Dendritic cell treated with granulocyte-macrophage colony-stimulating factor and Interleukin-4, amounts not matched to agents 40 ng/mL and 50 ng/mL, for 4 days (primary cell): Measurements from ENCODE around the gene PKP3.
"Not testable (repeated sequence)": the region's sequence is repeated elsewhere in the genome, so short reads cannot be mapped to it uniquely, and the experiment has no call there.

Source experiments
- H3K27ac Mint-ChIP-seq: one replicate; pipeline ENCODE4 v1.8.0; 2022; ENCODE audit warnings: mild to moderate bottlenecking, mixed read lengths
- H3K27me3 Mint-ChIP-seq: one replicate; pipeline ENCODE4 v1.8.0; 2022; ENCODE audit warnings: mild to moderate bottlenecking, mixed read lengths
- H3K36me3 Mint-ChIP-seq: one replicate; pipeline ENCODE4 v1.8.0; 2022; ENCODE audit warnings: low read depth, mixed read lengths
- H3K4me1 Mint-ChIP-seq: one replicate; pipeline ENCODE4 v1.8.0; 2022; ENCODE audit warnings: low read depth, mixed read lengths
- H3K4me3 Mint-ChIP-seq: one replicate; pipeline ENCODE4 v1.8.0; 2022; ENCODE audit warnings: mild to moderate bottlenecking, moderate library complexity, mixed read lengths
- H3K9me3 Mint-ChIP-seq: one replicate; pipeline ENCODE4 v1.8.0; 2022; ENCODE audit warnings: mixed read lengths
- intact Hi-C: fragments of 100-400 bp; cut with micrococcal nuclease; formaldehyde crosslinking; loops from one replicate; pipeline ENCODE4 v1.15.0; 2022

The PKP3 gene

GRCh38 chr11:422249-422656 is 28.2 kb downstream of the PKP3 start:
- no peak overlapping the region for H3K27ac Mint-ChIP-seq

GRCh38 chr11:424232-424631 is 30.2 kb downstream of the PKP3 start:
- no peaks in the 10 kb centered on the region for H3K36me3 Mint-ChIP-seq
- no peak overlapping the region for H3K27ac Mint-ChIP-seq
- intact Hi-C loops = no loop called here
- H3K4me1 Mint-ChIP-seq = peaks cover 5% of the 10 kb centered on the region
- H3K27me3 Mint-ChIP-seq = peaks cover 45% of the 10 kb centered on the region
- H3K9me3 Mint-ChIP-seq = no peaks in the 10 kb centered on the region
- no peak overlapping the region for H3K4me3 Mint-ChIP-seq

More at GRCh38 chr11:422249-422656, 28.2 kb downstream of the PKP3 start:
- intact Hi-C loops = no loop called here
- H3K4me3 Mint-ChIP-seq = no peak overlapping the region
- H3K36me3 Mint-ChIP-seq = no peaks in the 10 kb centered on the region
- H3K9me3 Mint-ChIP-seq = no peaks in the 10 kb centered on the region
- H3K4me1 Mint-ChIP-seq = peaks cover 18% of the 10 kb centered on the region
- peaks cover 55% of the 10 kb centered on the region for H3K27me3 Mint-ChIP-seq

- H3K4me1 Mint-ChIP-seq, H3K36me3 Mint-ChIP-seq, intact Hi-C loops, H3K9me3 Mint-ChIP-seq, H3K27ac Mint-ChIP-seq, H3K4me3 Mint-ChIP-seq: not testable (repeated sequence)
- peaks cover 45% of the 10 kb centered on the region for H3K27me3 Mint-ChIP-seq
Measured at GRCh38 chr11:424766-425165, 30.8 kb downstream of the PKP3 start.

GRCh38 chr11:425301-425700 is 31.3 kb downstream of the PKP3 start:
- no peaks in the 10 kb centered on the region for H3K9me3 Mint-ChIP-seq
- H3K27ac Mint-ChIP-seq = no peak overlapping the region
- H3K4me3 Mint-ChIP-seq = no peak overlapping the region
- H3K36me3 Mint-ChIP-seq = no peaks in the 10 kb centered on the region
- H3K4me1 Mint-ChIP-seq = peaks cover 5% of the 10 kb centered on the region
- peaks cover 41% of the 10 kb centered on the region for H3K27me3 Mint-ChIP-seq
- intact Hi-C loops = no loop called here

- H3K4me1 Mint-ChIP-seq = no peaks in the 10 kb centered on the region
Measured at GRCh38 chr11:426851-427250, 32.8 kb downstream of the PKP3 start.

GRCh38 chr11:428295-428694 is 34.3 kb downstream of the PKP3 start:
- H3K27ac Mint-ChIP-seq = no peak overlapping the region
- peaks cover 31% of the 10 kb centered on the region for H3K27me3 Mint-ChIP-seq
- no peaks in the 10 kb centered on the region for H3K4me1 Mint-ChIP-seq
- H3K36me3 Mint-ChIP-seq = no peaks in the 10 kb centered on the region
- intact Hi-C loops = no loop called here
- H3K9me3 Mint-ChIP-seq = no peaks in the 10 kb centered on the region
- no peak overlapping the region for H3K4me3 Mint-ChIP-seq

More at GRCh38 chr11:426851-427250, 32.8 kb downstream of the PKP3 start:
- no peak overlapping the region for H3K4me3 Mint-ChIP-seq
- peaks cover 36% of the 10 kb centered on the region for H3K27me3 Mint-ChIP-seq
- H3K27ac Mint-ChIP-seq = no peak overlapping the region
- intact Hi-C loops = no loop called here
- no peaks in the 10 kb centered on the region for H3K36me3 Mint-ChIP-seq
- H3K9me3 Mint-ChIP-seq = no peaks in the 10 kb centered on the region

- intact Hi-C loops = no loop called here
- no peak overlapping the region for H3K4me3 Mint-ChIP-seq
- H3K27me3 Mint-ChIP-seq = peaks cover 24% of the 10 kb centered on the region
- no peak overlapping the region for H3K27ac Mint-ChIP-seq
- no peaks in the 10 kb centered on the region for H3K36me3 Mint-ChIP-seq
- no peaks in the 10 kb centered on the region for H3K4me1 Mint-ChIP-seq
- H3K9me3 Mint-ChIP-seq = no peaks in the 10 kb centered on the region
Measured at GRCh38 chr11:429391-429790, 35.4 kb downstream of the PKP3 start.

- intact Hi-C loops = no loop called here
- peaks cover 19% of the 10 kb centered on the region for H3K27me3 Mint-ChIP-seq
- no peaks in the 10 kb centered on the region for H3K36me3 Mint-ChIP-seq
- no peak overlapping the region for H3K4me3 Mint-ChIP-seq
- no peaks in the 10 kb centered on the region for H3K4me1 Mint-ChIP-seq
- no peak overlapping the region for H3K27ac Mint-ChIP-seq
- no peaks in the 10 kb centered on the region for H3K9me3 Mint-ChIP-seq
Measured at GRCh38 chr11:429931-430456, 36.0 kb downstream of the PKP3 start.

- Mint-ChIP-seq H3K36me3 (no peaks in the 10 kb centered on the region), H3K4me3 (no peak overlapping the region), H3K27me3 (peaks cover 14% of the 10 kb centered on the region), H3K27ac (no peak overlapping the region), H3K9me3 (no peaks in the 10 kb centered on the region), H3K4me1 (no peaks in the 10 kb centered on the region)
- intact Hi-C loops = no loop called here
Measured at GRCh38 chr11:431921-432320, 37.9 kb downstream of the PKP3 start.

- Mint-ChIP-seq H3K4me3 (no peak overlapping the region), H3K4me1 (no peaks in the 10 kb centered on the region), H3K9me3 (no peaks in the 10 kb centered on the region)
Measured at GRCh38 chr11:432501-433100, 38.6 kb downstream of the PKP3 start.

GRCh38 chr11:433111-433510 is 39.1 kb downstream of the PKP3 start:
- H3K36me3 Mint-ChIP-seq = no peaks in the 10 kb centered on the region
- no peaks in the 10 kb centered on the region for H3K4me1 Mint-ChIP-seq
- intact Hi-C loops = no loop called here
- no peak overlapping the region for H3K27ac Mint-ChIP-seq
- H3K27me3 Mint-ChIP-seq = peaks cover 18% of the 10 kb centered on the region
- no peaks in the 10 kb centered on the region for H3K9me3 Mint-ChIP-seq
- H3K4me3 Mint-ChIP-seq = no peak overlapping the region

More at GRCh38 chr11:432501-433100, 38.6 kb downstream of the PKP3 start:
- H3K27ac Mint-ChIP-seq = no peak overlapping the region
- intact Hi-C loops = no loop called here
- H3K27me3 Mint-ChIP-seq = peaks cover 18% of the 10 kb centered on the region
- H3K36me3 Mint-ChIP-seq = no peaks in the 10 kb centered on the region

- Mint-ChIP-seq H3K27ac (no peak overlapping the region), H3K36me3 (no peaks in the 10 kb centered on the region)
Measured at GRCh38 chr11:433641-434040, 39.6 kb downstream of the PKP3 start.

GRCh38 chr11:434496-434895 is 40.5 kb downstream of the PKP3 start:
- no peak overlapping the region for H3K4me3 Mint-ChIP-seq
- H3K27ac Mint-ChIP-seq = no peak overlapping the region
- H3K27me3 Mint-ChIP-seq = peaks cover 15% of the 10 kb centered on the region
- no peaks in the 10 kb centered on the region for H3K9me3 Mint-ChIP-seq
- H3K36me3 Mint-ChIP-seq = no peaks in the 10 kb centered on the region
- intact Hi-C loops = no loop called here
- H3K4me1 Mint-ChIP-seq = no peaks in the 10 kb centered on the region

More at GRCh38 chr11:433641-434040, 39.6 kb downstream of the PKP3 start:
- H3K4me3 Mint-ChIP-seq = no peak overlapping the region
- no peaks in the 10 kb centered on the region for H3K9me3 Mint-ChIP-seq
- peaks cover 20% of the 10 kb centered on the region for H3K27me3 Mint-ChIP-seq
- intact Hi-C loops = no loop called here
- no peaks in the 10 kb centered on the region for H3K4me1 Mint-ChIP-seq

GRCh38 chr11:434999-435740 is 41.2 kb downstream of the PKP3 start:
- H3K4me1 Mint-ChIP-seq, H3K27ac Mint-ChIP-seq, intact Hi-C loops, H3K36me3 Mint-ChIP-seq, H3K9me3 Mint-ChIP-seq, H3K4me3 Mint-ChIP-seq: not testable (repeated sequence)
- H3K27me3 Mint-ChIP-seq = peaks cover 19% of the 10 kb centered on the region
